Gastroesophageal sphincter (tissue), 3 donors: ENCODE data around the gene TCIRG1.

Experiments used
- EP300 ChIP-seq: sonication (generic); formaldehyde crosslinking; IDR thresholded peaks from one replicate; pipeline ENCODE4 v1.6.1; 2017; ENCODE audit warnings: antibody characterized with exemption, mild to moderate bottlenecking
- POLR2A ChIP-seq, 2 donors: fragments of 450-650 bp; IDR thresholded peaks; one replicate each; pipeline ENCODE4 v1.6.1; 2017; ENCODE audit warnings: antibody characterized with exemption in 2 of 2, mild to moderate bottlenecking in 2 of 2, moderate library complexity in 1 of 2
- POLR2AphosphoS5 ChIP-seq: sonication (generic); formaldehyde crosslinking; IDR thresholded peaks from one replicate; pipeline ENCODE4 v1.6.1; 2017; ENCODE audit warnings: antibody characterized with exemption
- TF ChIP-seq, protein P1 (sequence below), 4 experiments: fragments of 200-600 bp in 2 of 4; fragments of 450-650 bp in 2 of 4; sonication (generic) in 1 of 4; IDR thresholded peaks; one replicate each; pipeline ENCODE4 v1.5.1; 2017 to 2019; ENCODE audit warnings: antibody characterized with exemption in 4 of 4, mild to moderate bottlenecking in 2 of 4, moderate library complexity in 2 of 4

DNA sequence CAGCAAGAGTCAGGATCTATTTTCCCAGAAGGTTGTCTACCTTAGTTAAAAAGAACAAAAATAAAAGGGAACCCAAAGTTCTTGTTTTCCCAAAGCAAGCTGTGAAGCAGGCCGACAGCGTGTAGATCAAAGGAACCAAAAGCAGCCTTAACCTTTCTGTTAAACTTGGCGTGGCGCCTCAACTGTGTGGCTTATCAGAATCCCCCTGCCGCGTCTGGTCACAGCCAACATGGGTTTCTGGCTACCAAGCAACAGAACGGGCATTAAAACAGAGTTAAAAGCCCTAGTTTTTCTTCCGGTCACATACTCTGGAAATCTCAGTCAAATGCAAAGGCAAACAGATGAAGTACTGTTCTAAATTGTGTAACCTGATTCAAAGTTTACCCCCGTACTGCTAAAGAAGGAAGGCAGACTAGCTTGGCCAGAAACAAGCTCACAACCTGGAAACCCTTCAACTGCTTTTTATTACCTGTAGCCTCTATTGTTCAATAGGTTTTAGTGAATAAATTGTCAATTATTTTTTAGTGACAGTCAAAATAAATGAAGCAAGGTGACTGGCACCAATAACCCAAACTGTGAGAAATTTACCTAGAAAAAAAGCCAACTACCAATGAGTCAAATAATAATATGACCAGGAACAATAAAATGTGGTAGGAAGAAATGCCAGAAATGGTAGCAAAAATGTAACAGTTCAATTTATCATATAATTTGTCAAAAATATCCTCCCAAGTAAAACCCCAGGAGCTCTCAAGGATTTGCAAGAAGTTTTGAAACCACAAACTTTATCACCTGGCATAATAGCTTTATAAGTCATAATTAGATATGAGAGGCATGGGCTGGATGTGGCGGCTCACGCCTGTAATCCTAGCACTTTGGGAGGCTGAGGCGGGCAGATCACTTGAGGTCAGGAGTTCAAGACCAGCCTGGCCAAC is 60.9 kb downstream of the TCIRG1 start:
- TF ChIP-seq EP300 (no peak), POLR2A (IDR thresholded peaks at IDR 0.05) (no peak), POLR2AphosphoS5 (no peak)
- TF ChIP-seq, protein P1, sequence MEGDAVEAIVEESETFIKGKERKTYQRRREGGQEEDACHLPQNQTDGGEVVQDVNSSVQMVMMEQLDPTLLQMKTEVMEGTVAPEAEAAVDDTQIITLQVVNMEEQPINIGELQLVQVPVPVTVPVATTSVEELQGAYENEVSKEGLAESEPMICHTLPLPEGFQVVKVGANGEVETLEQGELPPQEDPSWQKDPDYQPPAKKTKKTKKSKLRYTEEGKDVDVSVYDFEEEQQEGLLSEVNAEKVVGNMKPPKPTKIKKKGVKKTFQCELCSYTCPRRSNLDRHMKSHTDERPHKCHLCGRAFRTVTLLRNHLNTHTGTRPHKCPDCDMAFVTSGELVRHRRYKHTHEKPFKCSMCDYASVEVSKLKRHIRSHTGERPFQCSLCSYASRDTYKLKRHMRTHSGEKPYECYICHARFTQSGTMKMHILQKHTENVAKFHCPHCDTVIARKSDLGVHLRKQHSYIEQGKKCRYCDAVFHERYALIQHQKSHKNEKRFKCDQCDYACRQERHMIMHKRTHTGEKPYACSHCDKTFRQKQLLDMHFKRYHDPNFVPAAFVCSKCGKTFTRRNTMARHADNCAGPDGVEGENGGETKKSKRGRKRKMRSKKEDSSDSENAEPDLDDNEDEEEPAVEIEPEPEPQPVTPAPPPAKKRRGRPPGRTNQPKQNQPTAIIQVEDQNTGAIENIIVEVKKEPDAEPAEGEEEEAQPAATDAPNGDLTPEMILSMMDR (IDR thresholded peaks at IDR 0.05), result no peak
